ENCODE data around the gene BHLHA9.
"Not testable (repeated sequence)": the region's sequence is repeated elsewhere in the genome, so short reads cannot be mapped to it uniquely, and the experiment has no call there.

DNA sequence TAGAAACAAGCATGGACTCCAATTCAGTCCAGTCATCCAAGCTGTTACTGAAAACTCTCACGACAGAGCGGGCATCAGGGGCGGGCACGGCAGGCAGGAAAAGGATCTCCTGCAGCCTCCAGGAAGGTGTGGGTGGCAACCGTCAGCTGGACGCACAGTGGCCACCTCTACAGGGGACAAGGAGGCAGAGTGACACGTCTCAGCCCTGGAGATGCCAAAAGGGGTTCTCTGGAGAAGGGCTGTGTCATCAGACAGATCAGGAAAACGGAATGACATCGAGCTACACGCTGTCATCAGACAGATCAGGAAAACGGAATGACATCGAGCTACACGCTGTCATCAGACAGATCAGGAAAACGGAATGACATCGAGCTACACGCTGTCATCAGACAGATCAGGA is 37.6 kb downstream of the BHLHA9 start:
- TF ChIP-seq, protein P1, sequence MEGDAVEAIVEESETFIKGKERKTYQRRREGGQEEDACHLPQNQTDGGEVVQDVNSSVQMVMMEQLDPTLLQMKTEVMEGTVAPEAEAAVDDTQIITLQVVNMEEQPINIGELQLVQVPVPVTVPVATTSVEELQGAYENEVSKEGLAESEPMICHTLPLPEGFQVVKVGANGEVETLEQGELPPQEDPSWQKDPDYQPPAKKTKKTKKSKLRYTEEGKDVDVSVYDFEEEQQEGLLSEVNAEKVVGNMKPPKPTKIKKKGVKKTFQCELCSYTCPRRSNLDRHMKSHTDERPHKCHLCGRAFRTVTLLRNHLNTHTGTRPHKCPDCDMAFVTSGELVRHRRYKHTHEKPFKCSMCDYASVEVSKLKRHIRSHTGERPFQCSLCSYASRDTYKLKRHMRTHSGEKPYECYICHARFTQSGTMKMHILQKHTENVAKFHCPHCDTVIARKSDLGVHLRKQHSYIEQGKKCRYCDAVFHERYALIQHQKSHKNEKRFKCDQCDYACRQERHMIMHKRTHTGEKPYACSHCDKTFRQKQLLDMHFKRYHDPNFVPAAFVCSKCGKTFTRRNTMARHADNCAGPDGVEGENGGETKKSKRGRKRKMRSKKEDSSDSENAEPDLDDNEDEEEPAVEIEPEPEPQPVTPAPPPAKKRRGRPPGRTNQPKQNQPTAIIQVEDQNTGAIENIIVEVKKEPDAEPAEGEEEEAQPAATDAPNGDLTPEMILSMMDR (IDR thresholded peaks at IDR 0.05), result not testable (repeated sequence)
- not testable (repeated sequence) for TF ChIP-seq POLR2AphosphoS5, POLR2A (IDR thresholded peaks at IDR 0.05)
